DMS79 (cell line): ENCODE measurements around the gene TRABD2A.
"Not testable (repeated sequence)": the region's sequence is repeated elsewhere in the genome, so short reads cannot be mapped to it uniquely, and the experiment has no call there.

Experiments
- DNase-seq: peaks from one replicate; lab custom pipeline; 2025; lab: John Stamatoyannopoulos, UW

Gene TRABD2A

GRCh38 chr2:84880645-84881521 lies at the start of gene TRABD2A:
Gene TRABD2A (minus strand): TSS chr2:84881084. CDS start chr2:84881039, 45 bp downstream.
- no peak for DNase-seq

- DNase-seq = no peak
Observed at GRCh38 chr2:84927275-84927627, 46.4 kb upstream of the TRABD2A start.

GRCh38 chr2:84925724-84926376 lies 45.0 kb upstream of the TRABD2A start:
- peak; percentile 90 for DNase-seq

- no peak for DNase-seq
Observed at GRCh38 chr2:84925336-84925723, 44.4 kb upstream of the TRABD2A start.

GRCh38 chr2:84924173-84925106 lies 43.6 kb upstream of the TRABD2A start:
- no peak for DNase-seq

GRCh38 chr2:84923009-84923408 lies 42.1 kb upstream of the TRABD2A start:
- DNase-seq = no peak

- DNase-seq = no peak
Observed at GRCh38 chr2:84919885-84920580, 39.1 kb upstream of the TRABD2A start.

GRCh38 chr2:84918430-84918829 lies 37.5 kb upstream of the TRABD2A start:
- DNase-seq = no peak

GRCh38 chr2:84917821-84918220 lies 36.9 kb upstream of the TRABD2A start:
- not testable (repeated sequence) for DNase-seq

- DNase-seq = not testable (repeated sequence)
Observed at GRCh38 chr2:84915675-84916074, 34.8 kb upstream of the TRABD2A start.

GRCh38 chr2:84914334-84914733 lies 33.5 kb upstream of the TRABD2A start:
- DNase-seq = no peak

- DNase-seq = no peak
Observed at GRCh38 chr2:84912984-84913383, 32.1 kb upstream of the TRABD2A start.

- no peak for DNase-seq
Observed at GRCh38 chr2:84911135-84911678, 30.3 kb upstream of the TRABD2A start.

- DNase-seq = no peak
Observed at GRCh38 chr2:84908948-84909713, 28.2 kb upstream of the TRABD2A start.

GRCh38 chr2:84906900-84907714 lies 26.2 kb upstream of the TRABD2A start:
- DNase-seq = peak; percentile 26

GRCh38 chr2:84906108-84906899 lies 25.4 kb upstream of the TRABD2A start:
- DNase-seq = no peak

GRCh38 chr2:84905181-84906107 lies 24.6 kb upstream of the TRABD2A start, which contains the start of gene TMSB10:
Gene TMSB10 (plus strand): TSS chr2:84905656.
- peak; percentile 14 for DNase-seq

GRCh38 chr2:84904717-84905174 lies 23.9 kb upstream of the TRABD2A start:
- DNase-seq = peak; percentile 17
